ENCODE data around the gene ARSG.

Gene ARSG

DNA sequence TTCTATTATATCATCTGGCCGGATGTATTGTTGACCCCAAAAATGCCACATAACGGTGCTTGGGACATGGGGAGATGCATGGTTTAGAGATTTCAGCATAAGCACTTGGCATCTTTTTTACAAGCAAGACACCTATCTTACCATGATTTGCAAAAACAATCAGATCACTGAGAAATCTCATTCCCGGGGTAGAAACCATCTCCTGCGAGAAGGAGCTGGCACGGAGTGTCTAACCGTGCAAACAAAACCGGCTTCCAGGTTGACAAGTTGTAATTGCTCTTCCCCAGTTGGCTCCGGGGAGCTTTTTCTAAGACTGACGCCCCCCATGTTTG lies 1.4 kb upstream of the ARSG start:
- Histone ChIP-seq H3K9me3 (no peaks in the 10 kb centered on the region), H3K4me1 (ENCODE audit: control insufficient read depth in 1 of 2, insufficient read depth in 1 of 2, low read depth in 1 of 2, low read length in 1 of 2) (peaks cover 60 to 72% of the 10 kb centered on the region in 2 experiments), H3K36me3 (peaks cover 5% of the 10 kb centered on the region), H3K27ac (peak overlapping the region; percentile 100), H3K27me3 (no peaks in the 10 kb centered on the region), H3K4me3 (ENCODE audit: low read depth in 1 of 2, low read length in 1 of 2) (peak overlapping the region; percentile 76 to 91)
- TF ChIP-seq, protein P1, sequence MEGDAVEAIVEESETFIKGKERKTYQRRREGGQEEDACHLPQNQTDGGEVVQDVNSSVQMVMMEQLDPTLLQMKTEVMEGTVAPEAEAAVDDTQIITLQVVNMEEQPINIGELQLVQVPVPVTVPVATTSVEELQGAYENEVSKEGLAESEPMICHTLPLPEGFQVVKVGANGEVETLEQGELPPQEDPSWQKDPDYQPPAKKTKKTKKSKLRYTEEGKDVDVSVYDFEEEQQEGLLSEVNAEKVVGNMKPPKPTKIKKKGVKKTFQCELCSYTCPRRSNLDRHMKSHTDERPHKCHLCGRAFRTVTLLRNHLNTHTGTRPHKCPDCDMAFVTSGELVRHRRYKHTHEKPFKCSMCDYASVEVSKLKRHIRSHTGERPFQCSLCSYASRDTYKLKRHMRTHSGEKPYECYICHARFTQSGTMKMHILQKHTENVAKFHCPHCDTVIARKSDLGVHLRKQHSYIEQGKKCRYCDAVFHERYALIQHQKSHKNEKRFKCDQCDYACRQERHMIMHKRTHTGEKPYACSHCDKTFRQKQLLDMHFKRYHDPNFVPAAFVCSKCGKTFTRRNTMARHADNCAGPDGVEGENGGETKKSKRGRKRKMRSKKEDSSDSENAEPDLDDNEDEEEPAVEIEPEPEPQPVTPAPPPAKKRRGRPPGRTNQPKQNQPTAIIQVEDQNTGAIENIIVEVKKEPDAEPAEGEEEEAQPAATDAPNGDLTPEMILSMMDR (IDR thresholded peaks at IDR 0.05) = no peak

DNA sequence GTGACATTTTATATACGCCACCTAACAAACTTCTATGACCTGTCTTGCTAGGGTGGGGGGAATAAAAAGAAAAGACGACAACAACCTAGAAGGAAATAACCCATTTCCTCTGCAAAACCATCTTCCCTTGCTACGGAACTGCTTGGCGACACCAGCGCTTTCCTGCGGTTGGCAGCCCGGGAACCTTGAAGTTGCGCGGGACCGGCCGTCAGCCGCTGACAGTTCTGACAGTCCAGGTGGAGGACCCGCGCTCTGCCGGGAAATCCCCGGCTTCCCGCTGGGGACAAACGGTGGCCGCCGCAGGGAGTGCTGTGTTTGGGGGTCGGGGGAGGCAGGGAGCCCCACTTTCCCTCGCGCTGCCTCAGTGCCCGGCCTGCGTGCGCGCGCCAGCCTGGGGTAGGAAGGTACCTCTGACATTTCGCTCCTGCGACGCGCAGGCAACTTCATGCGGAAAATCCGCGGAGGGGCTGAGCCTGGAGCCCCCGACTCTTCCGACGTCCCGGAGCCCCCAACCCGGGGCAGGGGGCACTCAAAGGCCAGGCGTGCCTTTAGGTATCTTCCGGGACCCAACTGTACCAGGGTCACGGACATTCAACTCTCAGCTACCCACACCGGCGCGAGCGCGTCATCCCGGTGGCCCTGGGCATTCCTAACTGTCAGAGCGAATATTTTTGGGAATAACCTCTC lies 884 bp upstream of the ARSG start:
- Histone ChIP-seq H3K27me3 (no peaks in the 10 kb centered on the region), H3K36me3 (no peaks in the 10 kb centered on the region), H3K27ac (peak overlapping the region; percentile 100), H3K4me3 (ENCODE audit: low read depth in 1 of 2, low read length in 1 of 2) (peak overlapping the region; percentile 76 to 91), H3K9me3 (no peaks in the 10 kb centered on the region), H3K4me1 (ENCODE audit: control insufficient read depth in 1 of 2, insufficient read depth in 1 of 2, low read depth in 1 of 2, low read length in 1 of 2) (peaks cover 65 to 77% of the 10 kb centered on the region in 2 experiments)
- TF ChIP-seq, protein P1 (IDR thresholded peaks at IDR 0.05) = peak; percentile 52

DNA sequence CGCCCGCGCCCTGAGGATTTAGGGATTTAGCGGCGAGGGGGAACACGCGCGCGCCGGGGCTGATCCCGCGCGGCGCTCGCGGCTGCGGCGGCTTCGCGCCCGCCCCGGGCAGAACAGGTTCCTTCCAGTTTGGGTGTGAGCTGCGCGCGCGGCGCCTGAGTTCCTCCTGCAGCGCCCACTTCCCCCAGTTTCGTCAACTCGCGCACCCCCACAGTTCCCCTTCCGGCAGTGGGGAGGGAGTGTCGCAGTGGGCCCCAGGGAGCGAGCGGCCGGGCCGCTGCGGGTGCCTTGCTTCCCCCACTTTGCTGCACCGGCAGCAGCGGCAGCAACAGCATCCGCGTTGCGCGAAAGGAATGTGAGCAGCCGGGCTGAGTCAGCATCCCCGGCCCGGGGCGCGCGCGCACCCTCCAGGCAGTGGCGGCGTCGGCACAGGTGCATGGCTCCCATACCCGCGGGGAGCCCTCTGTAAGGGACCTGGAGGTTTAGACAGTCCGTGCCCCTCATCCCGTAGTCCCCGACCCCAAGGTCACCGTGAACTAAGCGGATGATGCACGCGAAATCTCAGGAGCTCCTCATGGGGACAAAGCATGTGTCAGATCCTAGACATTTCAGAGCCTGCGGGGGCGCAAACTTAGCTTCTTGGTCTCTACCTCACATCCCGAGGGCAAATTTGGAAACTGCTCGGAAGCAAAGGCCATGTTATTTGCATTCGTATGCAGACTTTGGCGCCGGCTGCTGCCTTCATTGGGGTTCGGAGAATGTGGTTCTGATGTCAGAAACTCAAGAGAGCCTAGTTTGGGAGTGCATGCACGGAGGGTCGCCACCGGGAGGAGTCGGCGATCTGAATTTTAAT lies 767 bp downstream of the ARSG start:
- Histone ChIP-seq H3K4me1 (ENCODE audit: control insufficient read depth in 1 of 2, insufficient read depth in 1 of 2, low read depth in 1 of 2, low read length in 1 of 2) (peaks cover 80 to 89% of the 10 kb centered on the region in 2 experiments), H3K4me3 (ENCODE audit: low read depth in 1 of 2, low read length in 1 of 2) (peak overlapping the region; percentile 76 to 91), H3K27me3 (no peaks in the 10 kb centered on the region), H3K9me3 (no peaks in the 10 kb centered on the region), H3K36me3 (no peaks in the 10 kb centered on the region), H3K27ac (peak overlapping the region; percentile 100)
- TF ChIP-seq, protein P1 (IDR thresholded peaks at IDR 0.05) = peak; percentile 80

DNA sequence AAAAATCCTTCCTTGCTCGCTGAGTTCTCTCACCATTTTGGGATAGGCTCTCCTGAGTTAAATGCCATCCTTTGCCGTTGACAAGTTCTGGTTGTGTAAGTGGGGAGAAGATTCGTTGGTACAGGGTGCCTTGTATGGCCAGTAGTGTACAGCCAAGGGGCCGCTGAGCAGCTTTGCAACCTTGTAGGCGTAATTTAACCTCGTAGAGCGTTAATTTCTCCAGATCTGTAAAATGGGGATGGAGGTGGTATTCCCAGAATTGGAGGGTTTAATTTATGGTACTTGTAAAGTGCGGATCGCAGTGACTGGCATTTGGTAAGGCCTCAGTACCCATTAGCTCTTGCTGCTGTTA lies 1.4 kb downstream of the ARSG start:
- Histone ChIP-seq H3K27ac (peak overlapping the region; percentile 100), H3K4me3 (ENCODE audit: low read depth in 1 of 2, low read length in 1 of 2) (peak overlapping the region; percentile 76 to 91)

DNA sequence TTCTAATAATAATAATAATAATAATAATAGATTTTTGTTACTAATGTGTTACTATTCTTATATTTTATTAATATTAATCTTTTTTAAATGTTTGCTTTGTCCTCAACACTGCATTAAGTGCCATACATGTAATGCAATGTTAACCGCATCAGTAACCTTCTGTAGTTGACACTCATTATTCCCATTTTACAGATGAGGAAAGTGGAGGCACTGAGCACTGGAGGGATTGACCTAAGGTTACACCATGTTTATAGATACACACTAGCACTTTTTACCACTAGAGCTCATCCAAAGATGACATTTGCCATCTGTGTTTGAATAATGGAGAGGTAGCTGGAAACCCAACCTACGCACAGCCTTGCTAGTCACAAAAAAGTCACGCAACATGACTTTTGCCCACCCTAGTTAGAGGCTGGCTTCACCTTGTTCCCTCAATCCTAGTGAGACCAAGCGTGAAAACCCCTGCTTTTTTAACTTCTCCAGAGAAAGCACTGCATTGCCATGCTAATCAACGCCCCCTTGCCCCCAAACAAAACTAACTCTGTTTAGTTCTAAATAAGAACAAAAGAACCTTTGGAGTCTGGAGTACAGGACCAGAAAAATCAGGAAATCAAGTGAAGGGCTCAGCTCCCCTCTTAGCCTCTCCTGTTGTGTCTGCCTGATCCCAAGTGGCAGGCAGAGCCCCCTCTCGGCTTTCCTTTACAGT lies 2.3 kb downstream of the ARSG start:
- H3K4me3 ChIP-seq (ENCODE audit: low read depth in 1 of 2, low read length in 1 of 2) = peak overlapping the region; percentile 76 to 91
- no peaks in the 10 kb centered on the region for H3K27me3 ChIP-seq
- no peaks in the 10 kb centered on the region for H3K36me3 ChIP-seq
- TF ChIP-seq, protein P1 (IDR thresholded peaks at IDR 0.05) = no peak
- H3K4me1 ChIP-seq (ENCODE audit: control insufficient read depth in 1 of 2, insufficient read depth in 1 of 2, low read depth in 1 of 2, low read length in 1 of 2) = peaks cover 80 to 89% of the 10 kb centered on the region in 2 experiments
- no peaks in the 10 kb centered on the region for H3K9me3 ChIP-seq
- peak overlapping the region; percentile 100 for H3K27ac ChIP-seq

More for the DNA sequence above, 1.4 kb downstream of the ARSG start:
- H3K9me3 ChIP-seq = no peaks in the 10 kb centered on the region
- H3K27me3 ChIP-seq = no peaks in the 10 kb centered on the region
- no peaks in the 10 kb centered on the region for H3K36me3 ChIP-seq
- TF ChIP-seq, protein P1 (IDR thresholded peaks at IDR 0.05) = peak; percentile 4
- peaks cover 80 to 89% of the 10 kb centered on the region in 2 experiments for H3K4me1 ChIP-seq (ENCODE audit: control insufficient read depth in 1 of 2, insufficient read depth in 1 of 2, low read depth in 1 of 2, low read length in 1 of 2)
